HepG2 (cell line): ENCODE data around the gene EYA2. TPM values are rescaled to one million over a fixed set of nuclear protein-coding genes. Genes with fewer than 3 reads are reported as not detected.
A peak's percentile ranks its signal among the peaks of the same experiment; 100 is the strongest.

Source experiments
- ATAC-seq: fragments of 200-7000 bp; cut with Tn5 transposase; 3 replicates; pipeline ENCODE4 v1.9.1; 2020; ENCODE audit warnings: mild to moderate bottlenecking, moderate library complexity
- BruUV-seq: library from RNA; stranded (reverse); fragments of 400-500 nt; replicated peaks from 2 replicates; lab custom pipeline; 2021; lab: Mats Ljungman, UMichigan
- CTCF ChIA-PET: fragments of 300-600 bp; formaldehyde crosslinking; extraction: SDS; loops from one replicate; lab custom pipeline; 2021; ENCODE audit warnings: low total read pairs, inconsistent platforms, low intra/inter-chr PET ratio; lab: Yijun Ruan, JAX
- POLR2A ChIA-PET: fragments of 350-600 bp; sonication (Branson Sonifier 250); formaldehyde crosslinking; loops from one replicate; lab custom pipeline; 2020; ENCODE audit warnings: antibody characterized with exemption, inconsistent platforms; lab: Yijun Ruan, JAX
- DNase-seq: peaks from one replicate; pipeline ENCODE4 v3.0.0-alpha.2; 2015; ENCODE audit warnings: low spot score
- FAIRE-seq: peaks from 3 replicates; lab custom pipeline; 2011; peaks lifted over from hg19 to GRCh38; lab: Jason Lieb, UNC
- H2AFZ ChIP-seq: one replicate; pipeline ENCODE4 v1.6.1; 2011; ENCODE audit warnings: low read length, inconsistent platforms
- H3K27ac ChIP-seq: fragments of 300-600 bp; 3 replicates; pipeline ENCODE4 v1.8.0; 2011; ENCODE audit warnings: mixed run types, mild to moderate bottlenecking, mixed read lengths, low read length, inconsistent platforms; ENCODE audit not compliant: insufficient read depth; ENCODE audit errors: extremely low read length
- H3K27me3 ChIP-seq, 2 experiments: fragments of 200-600 bp in 1 of 2; 2 replicates in 1 of 2; 3 replicates in 1 of 2; pipeline versions ENCODE4 v1.6.0 to v1.8.0; 2011; ENCODE audit warnings: low read length in 2 of 2, mild to moderate bottlenecking in 2 of 2, moderate library complexity in 2 of 2, inconsistent platforms in 1 of 2; ENCODE audit not compliant: insufficient read depth in 2 of 2, control insufficient read depth in 1 of 2
- H3K36me3 ChIP-seq, 2 experiments: fragments of 200-600 bp in 1 of 2; replicated peaks in 1 of 2; 2 replicates in 1 of 2; 3 replicates in 1 of 2; pipeline versions ENCODE4 v1.5.1 to v1.8.0; 2011; ENCODE audit warnings: low read length in 2 of 2, inconsistent platforms in 1 of 2; ENCODE audit not compliant: insufficient read depth in 2 of 2, control insufficient read depth in 1 of 2
- H3K4me1 ChIP-seq: 2 replicates; pipeline ENCODE4 v1.5.1; 2012; ENCODE audit warnings: low read length, inconsistent platforms; ENCODE audit not compliant: insufficient read depth
- H3K4me2 ChIP-seq: 2 replicates; pipeline ENCODE4 v1.6.0; 2011; ENCODE audit warnings: low read depth, low read length, inconsistent platforms
- H3K4me3 ChIP-seq, 3 experiments: fragments of 200-600 bp in 1 of 3; sonication (generic), shearing (Covaris generic) in 1 of 3; replicated peaks in 1 of 3; 2 replicates each; pipeline ENCODE4 v1.5.1; 2011 to 2016; ENCODE audit warnings: low read length in 3 of 3, inconsistent platforms in 2 of 3, low read depth in 2 of 3, mild to moderate bottlenecking in 2 of 3, control low read depth in 1 of 3, mixed read lengths in 1 of 3; ENCODE audit not compliant: insufficient read depth in 1 of 3
- H3K79me2 ChIP-seq: one replicate; pipeline ENCODE4 v1.6.1; 2011; ENCODE audit warnings: low read length, inconsistent platforms; ENCODE audit not compliant: insufficient read depth
- H3K9ac ChIP-seq: 2 replicates; pipeline ENCODE4 v1.6.0; 2011; ENCODE audit warnings: mild to moderate bottlenecking, low read depth, low read length, inconsistent platforms; ENCODE audit not compliant: insufficient read depth
- H3K9me3 ChIP-seq: 2 replicates; pipeline ENCODE4 v1.5.1; 2012; ENCODE audit warnings: mild to moderate bottlenecking, low read length
- H4K20me1 ChIP-seq: 2 replicates; pipeline ENCODE4 v1.6.0; 2011; ENCODE audit warnings: inconsistent platforms, mild to moderate bottlenecking, low read length, moderate library complexity; ENCODE audit not compliant: insufficient read depth
- SOX6 ChIP-seq, 2 experiments: fragments of 450-650 bp in 1 of 2; sonication (generic) in 1 of 2; formaldehyde crosslinking in 1 of 2; IDR thresholded peaks; 2 replicates each; pipeline versions ENCODE4 v1.4.0 to v1.6.1; 2017 to 2020; ENCODE audit warnings: antibody characterized with exemption in 1 of 2, mild to moderate bottlenecking in 1 of 2, missing genetic modification reagents in 1 of 2
- ZBTB40 ChIP-seq, 2 experiments: fragments of 450-650 bp in 1 of 2; sonication (generic) in 1 of 2; formaldehyde crosslinking in 1 of 2; IDR thresholded peaks; 2 replicates each; pipeline versions ENCODE4 v1.6.1 to v1.8.0; 2016 to 2022; ENCODE audit warnings: antibody characterized with exemption in 1 of 2, mild to moderate bottlenecking in 1 of 2, missing genetic modification reagents in 1 of 2
- ZBTB8A ChIP-seq: sonication (generic); formaldehyde crosslinking; IDR thresholded peaks from 2 replicates; pipeline ENCODE4 v1.4.0; 2020; ENCODE audit warnings: mild to moderate bottlenecking, low read depth, missing genetic modification reagents, borderline replicate concordance
- WGBS: methylation state at CpG from one replicate; pipeline ENCODE4 v1.1.6; 2017; ENCODE audit warnings: low lambda C conversion rate; 5-methylcytosine and 5-hydroxymethylcytosine counted together
- in situ Hi-C: cut with HindIII; loops from 2 replicates; pipeline ENCODE4 v1.10.0; 2017; ENCODE audit warnings: low pct_unique_long_range_greater_than_20kb; ENCODE audit not compliant: extremely low pct_ligation_motif_present
- intact Hi-C: fragments of 100-400 bp; cut with micrococcal nuclease; formaldehyde crosslinking; loops from one replicate; pipeline ENCODE4 v1.10.0; 2022; ENCODE audit not compliant: unreplicated experiment
- polyA plus RNA-seq, 8 experiments: library from polyadenylated mRNA; depleted of rRNA in 3 of 8; stranded (reverse) in 7 of 8; unstranded in 1 of 8; fragments of >200 nt; fragmentation: Illumina TruSeq in 4 of 8; extraction: Trizol in 4 of 8; gene quantifications; 2 replicates each; pipeline versions ENCODE4 v1.2.1 to v1.2.3, GENCODE V29; 2011 to 2016; ENCODE audit warnings: low read depth in 4 of 8, missing spikeins in 1 of 8, mixed read lengths in 1 of 8; ENCODE audit not compliant: insufficient read depth in 1 of 8
- total RNA-seq, 5 experiments: library from RNA; depleted of rRNA; stranded (reverse); fragments of >200 nt; fragmentation: Illumina TruSeq; extraction: Trizol; gene quantifications; 2 replicates each; pipeline ENCODE4 v1.2.3, GENCODE V29; 2016; ENCODE audit warnings: low read depth in 1 of 5

The EYA2 gene
- total and polyA plus RNA-seq, 2 of the 13 experiments (the other 11 are each of a cell fraction or from before 2014, with no cell fraction given), result not detected

GRCh38 chr20:46946796-46947195 lies 52.2 kb downstream of the EYA2 start:
- Histone ChIP-seq H3K9me3 (no peaks in the 10 kb centered on the region), H2AFZ (no peak overlapping the region), H3K4me3 (no peak overlapping the region), H3K9ac (no peak overlapping the region), H3K4me1 (no peaks in the 10 kb centered on the region), H4K20me1 (no peaks in the 10 kb centered on the region), H3K79me2 (no peaks in the 10 kb centered on the region), H3K4me2 (no peak overlapping the region), H3K27me3 (peaks cover 7 to 48% of the 10 kb centered on the region in 2 experiments; a peak in 4 of 5 replicates), H3K36me3 (no peaks in the 10 kb centered on the region), H3K27ac (no peak overlapping the region)
- BruUV-seq, result no TSS peak
- WGBS, result 4% methylated on average over 3 of the region's 3 CpGs
- in situ Hi-C loops, result no loop called here
- ChIA-PET POLR2A (no interaction called here), CTCF (no interaction called here)
- intact Hi-C loops, result no loop called here
- FAIRE-seq, result no peak
- no peak for DNase-seq
- ATAC-seq, result no peak
- TF ChIP-seq ZBTB8A (CRISPR knock-in tag), result no peak
- no peak for TF ChIP-seq ZBTB40 (IDR thresholded peaks at IDR 0.05)
- TF ChIP-seq ZBTB40 (CRISPR knock-in tag; IDR thresholded peaks at IDR 0.05), result peak; percentile 70
- TF ChIP-seq SOX6 (IDR thresholded peaks at IDR 0.05), result no peak
- no peak for TF ChIP-seq SOX6 (CRISPR knock-in tag; IDR thresholded peaks at IDR 0.05)
